ENCODE results near the gene APOBEC3C. TPM values are rescaled to one million over a fixed set of nuclear protein-coding genes. Genes with fewer than 3 reads are reported as not detected.
"Not testable (repeated sequence)": the region's sequence is repeated elsewhere in the genome, so short reads cannot be mapped to it uniquely, and the experiment has no call there.

The APOBEC3C gene
- total and polyA plus RNA-seq, 9 donors: 1.5 to 10.2 (median 5.8) TPM

GRCh38 chr22:38970551-38970950 lies 43.5 kb upstream of the APOBEC3C start:
- H3K36me3 ChIP-seq (ENCODE audit: control insufficient read depth, insufficient read depth, low read length): no peaks in the 10 kb centered on the region
- 56% methylated on average over 1 of the region's 8 CpGs for WGBS (ENCODE audit: insufficient coverage)
- no peak overlapping the region for H3K4me3 ChIP-seq (ENCODE audit: low read length)
- H3K27me3 ChIP-seq (ENCODE audit: control insufficient read depth, insufficient read depth, low read length): peaks cover 9% of the 10 kb centered on the region
- no peaks in the 10 kb centered on the region for H3K9me3 ChIP-seq (replicated peaks; ENCODE audit: control insufficient read depth, low read depth, low read length)
- H3K4me1 ChIP-seq (ENCODE audit: control insufficient read depth, insufficient read depth, low read length): no peaks in the 10 kb centered on the region
- no peak for DNase-seq
- H3K27ac ChIP-seq (ENCODE audit: low read length): no peak overlapping the region

DNA sequence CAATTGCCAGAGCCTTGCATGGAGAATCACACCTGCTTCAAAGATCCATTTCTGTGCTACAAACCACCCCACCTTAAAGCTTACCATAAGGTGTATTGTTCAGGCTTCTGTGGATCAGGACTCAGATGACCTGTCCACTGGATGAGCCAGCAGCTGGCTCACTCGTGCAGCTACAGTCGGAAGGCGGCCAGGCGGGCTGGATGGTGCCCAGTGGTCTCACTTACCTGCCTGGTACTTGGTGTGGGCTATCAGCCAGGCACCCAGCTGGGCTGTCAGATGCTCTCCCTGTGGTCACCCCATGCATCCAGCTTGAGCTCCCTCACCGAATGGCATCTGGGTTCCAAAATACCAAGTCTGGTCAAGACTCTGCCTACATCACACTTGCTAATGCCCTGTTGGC lies 42.9 kb upstream of the APOBEC3C start:
- 76% methylated on average over 4 of the region's 5 CpGs for WGBS (ENCODE audit: insufficient coverage)
- no peaks in the 10 kb centered on the region for H3K36me3 ChIP-seq (ENCODE audit: control insufficient read depth, insufficient read depth, low read length)
- H3K9me3 ChIP-seq (replicated peaks; ENCODE audit: control insufficient read depth, low read depth, low read length): peaks cover 2% of the 10 kb centered on the region
- no peak overlapping the region for H3K4me3 ChIP-seq (ENCODE audit: low read length)
- no peak overlapping the region for H3K27ac ChIP-seq (ENCODE audit: low read length)
- DNase-seq: no peak
- H3K4me1 ChIP-seq (ENCODE audit: control insufficient read depth, insufficient read depth, low read length): no peaks in the 10 kb centered on the region
- H3K27me3 ChIP-seq (ENCODE audit: control insufficient read depth, insufficient read depth, low read length): peaks cover 5% of the 10 kb centered on the region

- Histone ChIP-seq H3K36me3 (ENCODE audit: control insufficient read depth, insufficient read depth, low read length) (no peaks in the 10 kb centered on the region), H3K4me3 (ENCODE audit: low read length) (no peak overlapping the region), H3K27me3 (ENCODE audit: control insufficient read depth, insufficient read depth, low read length) (peaks cover 5% of the 10 kb centered on the region), H3K27ac (ENCODE audit: low read length) (no peak overlapping the region), H3K4me1 (ENCODE audit: control insufficient read depth, insufficient read depth, low read length) (no peaks in the 10 kb centered on the region), H3K9me3 (replicated peaks; ENCODE audit: control insufficient read depth, low read depth, low read length) (peaks cover 2% of the 10 kb centered on the region)
- no CpG with 5 or more reads among the region's 3 CpGs for WGBS (ENCODE audit: insufficient coverage)
- DNase-seq: no peak
Observed at GRCh38 chr22:38971791-38972190, 42.3 kb upstream of the APOBEC3C start.

DNA sequence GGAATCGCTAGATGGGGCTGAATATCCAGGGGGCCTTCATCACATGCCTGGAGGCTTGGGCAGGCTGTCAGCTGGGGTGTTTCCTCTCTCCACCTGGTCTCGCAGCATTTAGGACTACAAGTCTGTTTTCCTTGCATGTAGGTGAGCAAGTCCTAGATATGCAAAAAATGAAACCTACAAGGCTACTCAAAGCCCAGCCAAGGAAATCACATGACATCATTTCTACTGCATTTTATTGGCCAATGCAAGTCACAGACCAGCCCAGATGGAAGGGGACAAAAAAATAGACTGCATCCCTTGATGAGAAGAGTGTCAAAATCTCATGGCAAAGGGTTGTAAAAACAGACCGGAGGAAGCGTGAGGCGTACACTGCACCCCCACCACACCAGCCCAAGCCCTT lies 41.5 kb upstream of the APOBEC3C start:
- no CpG with 5 or more reads among the region's 5 CpGs for WGBS (ENCODE audit: insufficient coverage)
- no peak overlapping the region for H3K4me3 ChIP-seq (ENCODE audit: low read length)
- H3K27me3 ChIP-seq (ENCODE audit: control insufficient read depth, insufficient read depth, low read length): peaks cover 3% of the 10 kb centered on the region
- peaks cover 2% of the 10 kb centered on the region for H3K9me3 ChIP-seq (replicated peaks; ENCODE audit: control insufficient read depth, low read depth, low read length)
- no peak overlapping the region for H3K27ac ChIP-seq (ENCODE audit: low read length)
- no peaks in the 10 kb centered on the region for H3K4me1 ChIP-seq (ENCODE audit: control insufficient read depth, insufficient read depth, low read length)
- DNase-seq: no peak
- no peaks in the 10 kb centered on the region for H3K36me3 ChIP-seq (ENCODE audit: control insufficient read depth, insufficient read depth, low read length)

DNA sequence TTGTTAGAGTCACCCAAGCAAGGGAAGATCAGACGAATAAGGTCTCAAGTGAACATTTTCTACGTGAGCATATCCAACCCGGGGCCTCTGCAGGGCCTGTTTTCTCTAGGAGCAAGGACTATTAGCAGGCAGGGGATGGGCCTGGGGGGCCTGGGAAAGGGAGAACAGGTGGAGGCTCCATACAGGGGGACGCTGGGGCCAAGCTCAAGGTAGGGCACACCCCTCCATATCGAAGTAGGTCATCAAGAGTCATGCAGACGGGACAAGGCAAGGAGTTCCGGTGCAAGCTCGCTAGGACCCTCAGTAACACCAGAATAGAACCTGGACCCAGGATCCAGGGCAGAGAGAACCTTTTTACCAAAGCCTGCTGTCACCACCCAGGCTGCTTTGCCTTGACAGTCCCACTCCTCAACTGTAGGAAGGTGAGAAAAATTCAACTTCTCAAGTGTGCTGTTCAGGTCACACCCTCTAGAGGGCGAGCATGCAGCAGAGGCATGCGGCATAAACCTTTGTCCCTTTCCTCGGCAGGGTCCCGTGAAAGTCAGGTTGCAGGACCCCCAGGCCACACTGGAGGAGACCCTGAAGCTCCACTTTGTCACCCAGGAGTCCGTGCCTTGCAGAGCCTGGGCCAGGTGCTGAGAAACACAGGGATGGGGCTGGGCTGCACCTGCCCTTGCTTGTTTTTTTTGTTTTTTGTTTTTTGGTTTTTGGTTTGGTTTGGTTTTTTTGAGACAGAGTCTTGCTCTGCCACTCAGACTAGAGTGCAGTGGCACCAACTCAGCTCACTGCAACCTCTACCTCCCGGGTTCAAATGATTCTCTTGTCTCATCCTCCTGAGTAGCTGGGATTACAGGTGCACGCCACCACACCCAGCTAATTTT lies 40.5 kb upstream of the APOBEC3C start:
- H3K4me1 ChIP-seq (ENCODE audit: control insufficient read depth, insufficient read depth, low read length): no peaks in the 10 kb centered on the region
- H3K9me3 ChIP-seq (replicated peaks; ENCODE audit: control insufficient read depth, low read depth, low read length): peaks cover 2% of the 10 kb centered on the region
- H3K27ac ChIP-seq (ENCODE audit: low read length): no peak overlapping the region
- no peak overlapping the region for H3K4me3 ChIP-seq (ENCODE audit: low read length)
- peak; percentile 24 for DNase-seq
- no peaks in the 10 kb centered on the region for H3K36me3 ChIP-seq (ENCODE audit: control insufficient read depth, insufficient read depth, low read length)
- WGBS (ENCODE audit: insufficient coverage): 0% methylated on average over 4 of the region's 15 CpGs
- H3K27me3 ChIP-seq (ENCODE audit: control insufficient read depth, insufficient read depth, low read length): peaks cover 2% of the 10 kb centered on the region

DNA sequence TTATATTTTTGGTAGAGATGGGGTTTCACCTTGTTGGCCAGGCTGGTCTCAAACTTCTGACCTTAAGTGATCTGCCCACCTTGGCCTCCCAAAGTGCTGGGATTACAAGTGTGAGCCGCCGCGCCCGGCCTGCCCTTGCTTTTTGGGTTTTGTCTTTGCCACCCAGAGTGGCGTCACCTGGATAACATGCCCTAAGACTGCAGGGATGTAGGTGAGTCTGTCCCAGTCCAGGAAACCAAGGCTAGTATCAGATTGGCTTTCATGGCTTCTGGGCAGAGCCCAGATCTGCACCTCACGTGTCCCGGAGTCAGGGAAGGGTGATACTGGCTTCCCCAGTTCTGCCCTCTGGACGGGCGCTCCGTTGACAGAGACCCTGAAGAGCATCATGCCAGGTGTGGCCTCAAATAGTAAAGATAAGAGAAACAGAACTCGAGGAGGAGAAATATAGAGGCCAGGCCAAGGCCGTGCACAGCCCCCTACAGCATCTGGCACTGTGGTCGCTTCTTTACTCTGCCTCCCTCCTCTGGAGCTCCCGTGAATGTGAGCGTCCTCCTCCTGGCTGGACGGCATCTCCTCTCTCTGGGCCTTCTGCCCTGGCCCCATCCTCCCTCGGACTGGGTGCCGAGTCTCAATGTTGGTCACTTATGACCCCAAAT lies 39.8 kb upstream of the APOBEC3C start:
- Histone ChIP-seq H3K4me3 (ENCODE audit: low read length) (no peak overlapping the region), H3K36me3 (ENCODE audit: control insufficient read depth, insufficient read depth, low read length) (no peaks in the 10 kb centered on the region), H3K9me3 (replicated peaks; ENCODE audit: control insufficient read depth, low read depth, low read length) (peaks cover 2% of the 10 kb centered on the region), H3K27ac (ENCODE audit: low read length) (no peak overlapping the region), H3K4me1 (ENCODE audit: control insufficient read depth, insufficient read depth, low read length) (no peaks in the 10 kb centered on the region), H3K27me3 (ENCODE audit: control insufficient read depth, insufficient read depth, low read length) (peaks cover 2% of the 10 kb centered on the region)
- 84% methylated on average over 3 of the region's 18 CpGs for WGBS (ENCODE audit: insufficient coverage)
- no peak for DNase-seq

- Histone ChIP-seq H3K9me3 (replicated peaks; ENCODE audit: control insufficient read depth, low read depth, low read length) (peaks cover 2% of the 10 kb centered on the region), H3K27ac (ENCODE audit: low read length) (no peak overlapping the region), H3K4me3 (ENCODE audit: low read length) (no peak overlapping the region), H3K27me3 (ENCODE audit: control insufficient read depth, insufficient read depth, low read length) (peaks cover 2% of the 10 kb centered on the region), H3K4me1 (ENCODE audit: control insufficient read depth, insufficient read depth, low read length) (no peaks in the 10 kb centered on the region), H3K36me3 (ENCODE audit: control insufficient read depth, insufficient read depth, low read length) (no peaks in the 10 kb centered on the region)
- whole genome bisulfite sequencing (ENCODE audit: insufficient coverage): 89% methylated on average over 3 of the region's 7 CpGs
- DNase-seq: no peak
Observed at GRCh38 chr22:38974826-38975175, 39.3 kb upstream of the APOBEC3C start.

DNA sequence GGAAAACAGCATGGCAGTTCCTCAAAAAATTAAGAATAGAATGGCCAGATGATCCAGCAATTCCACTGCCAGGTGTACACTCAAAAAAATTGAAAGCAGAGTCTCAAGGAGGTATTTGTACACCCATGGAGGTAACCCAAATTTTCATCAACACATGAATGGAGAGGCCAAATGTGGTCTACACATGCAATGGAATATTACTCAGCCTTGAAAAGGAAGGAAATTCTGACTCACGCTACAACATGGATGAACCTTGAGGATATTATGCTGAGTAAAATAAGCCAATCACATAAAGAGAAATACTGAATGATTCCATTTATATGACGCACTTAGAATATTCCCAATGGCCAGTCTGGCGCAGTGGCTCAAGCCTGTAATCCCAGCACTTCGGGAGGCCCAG lies 36.8 kb upstream of the APOBEC3C start:
- not testable (repeated sequence) for DNase-seq; H3K9me3 ChIP-seq (replicated peaks; ENCODE audit: control insufficient read depth, low read depth, low read length); H3K27ac ChIP-seq (ENCODE audit: low read length); H3K27me3 ChIP-seq (ENCODE audit: control insufficient read depth, insufficient read depth, low read length); H3K36me3 ChIP-seq (ENCODE audit: control insufficient read depth, insufficient read depth, low read length); H3K4me3 ChIP-seq (ENCODE audit: low read length)
- no CpG with 5 or more reads among the region's 4 CpGs for WGBS (ENCODE audit: insufficient coverage)
- peaks cover 12% of the 10 kb centered on the region for H3K4me1 ChIP-seq (ENCODE audit: control insufficient read depth, insufficient read depth, low read length)

DNA sequence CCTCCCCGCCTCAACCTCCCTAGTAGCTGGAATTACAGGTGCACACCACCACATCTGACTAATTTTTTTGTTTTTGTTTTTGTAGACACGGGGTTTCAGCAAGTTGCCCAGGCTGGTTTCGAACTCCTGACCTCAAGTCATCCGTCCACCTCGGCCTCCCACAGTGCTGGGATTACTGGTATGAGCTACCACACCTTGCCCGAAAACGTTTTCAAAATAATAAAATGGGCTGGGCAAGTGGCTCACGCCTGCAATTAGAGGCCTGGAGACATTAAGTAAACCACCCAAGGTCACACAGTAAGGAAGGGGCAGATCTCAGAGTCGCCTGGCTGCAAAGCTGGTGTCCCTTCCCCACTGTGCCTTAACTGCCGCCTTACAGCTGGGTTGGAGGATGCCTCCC lies 33.5 kb upstream of the APOBEC3C start:
- WGBS (ENCODE audit: insufficient coverage): 75% methylated on average over 4 of the region's 10 CpGs
- not testable (repeated sequence) for H3K27ac ChIP-seq (ENCODE audit: low read length); H3K4me3 ChIP-seq (ENCODE audit: low read length); H3K36me3 ChIP-seq (ENCODE audit: control insufficient read depth, insufficient read depth, low read length); DNase-seq; H3K27me3 ChIP-seq (ENCODE audit: control insufficient read depth, insufficient read depth, low read length); H3K9me3 ChIP-seq (replicated peaks; ENCODE audit: control insufficient read depth, low read depth, low read length)
- peaks cover 16% of the 10 kb centered on the region for H3K4me1 ChIP-seq (ENCODE audit: control insufficient read depth, insufficient read depth, low read length)

DNA sequence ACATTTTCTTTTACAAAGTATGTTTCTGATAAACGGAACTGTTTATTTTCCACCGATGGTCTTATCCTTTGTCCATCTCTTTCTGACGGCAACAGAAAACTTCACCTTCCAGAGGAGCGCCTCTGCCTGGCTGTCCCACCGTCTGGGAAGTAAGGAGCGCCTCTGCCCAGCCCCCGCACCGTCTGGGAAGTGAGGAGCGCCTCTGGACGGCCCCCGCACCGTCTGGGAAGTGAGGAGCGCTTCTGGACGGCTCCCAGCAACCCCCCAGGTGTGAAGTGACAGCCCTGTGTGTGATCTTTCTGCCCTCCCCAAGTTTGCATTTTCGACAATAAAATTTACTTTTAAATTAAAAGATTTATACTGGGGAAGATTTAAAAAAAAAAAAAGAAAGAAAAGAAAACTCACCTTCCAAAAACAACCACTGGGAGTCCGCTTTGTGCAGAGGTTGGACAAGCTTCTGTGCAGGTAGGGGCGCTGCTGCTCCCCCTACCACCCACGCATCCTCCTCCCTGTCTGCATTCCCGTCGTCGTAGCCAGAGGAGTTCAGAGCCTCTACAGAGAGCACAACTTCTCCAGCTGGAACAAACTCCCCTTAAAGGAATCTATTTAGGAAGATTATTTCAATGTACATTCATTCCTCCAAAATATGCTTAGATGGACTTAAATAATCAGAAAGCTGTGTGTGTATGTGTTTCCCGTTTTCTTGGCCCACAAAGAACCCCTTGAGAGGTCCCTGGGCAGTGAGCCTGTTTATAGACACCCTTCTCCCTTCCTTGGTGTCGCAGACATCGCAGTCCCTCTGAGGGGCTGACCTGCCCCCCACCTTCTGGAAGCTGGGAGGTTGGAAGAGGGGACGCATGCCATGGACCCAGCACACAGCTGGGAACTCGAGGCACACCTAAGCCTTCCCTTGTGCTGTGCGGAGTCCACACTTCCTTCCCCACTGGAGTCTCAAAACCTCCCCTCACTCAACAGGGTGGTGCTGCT lies 32.8 kb upstream of the APOBEC3C start:
- H3K9me3 ChIP-seq (replicated peaks; ENCODE audit: control insufficient read depth, low read depth, low read length): peaks cover 3% of the 10 kb centered on the region
- no peaks in the 10 kb centered on the region for H3K27me3 ChIP-seq (ENCODE audit: control insufficient read depth, insufficient read depth, low read length)
- H3K4me3 ChIP-seq (ENCODE audit: low read length): peak overlapping the region; percentile 51
- DNase-seq: peak; percentile 85
- H3K4me1 ChIP-seq (ENCODE audit: control insufficient read depth, insufficient read depth, low read length): peaks cover 16% of the 10 kb centered on the region
- WGBS (ENCODE audit: insufficient coverage): 30% methylated on average over 2 of the region's 27 CpGs
- H3K36me3 ChIP-seq (ENCODE audit: control insufficient read depth, insufficient read depth, low read length): no peaks in the 10 kb centered on the region
- H3K27ac ChIP-seq (ENCODE audit: low read length): peak overlapping the region; percentile 72
